GM12878 (cell line): ENCODE measurements around the gene NRXN3. TPM values are rescaled to one million over a fixed set of nuclear protein-coding genes. Genes with fewer than 3 reads are reported as not detected.

ENCODE experiments used
- ATAC-seq: fragments of 200-7000 bp; cut with Tn5 transposase; 3 replicates; pipeline ENCODE4 v1.9.1; 2020; ENCODE audit warnings: mild to moderate bottlenecking, moderate library complexity
- BruUV-seq: library from RNA; stranded (reverse); fragments of 400-500 nt; replicated peaks from 2 replicates; lab custom pipeline; 2021; lab: Mats Ljungman, UMichigan
- CTCF ChIA-PET: fragments of 300-600 bp; sonication (Branson Sonifier 250); formaldehyde crosslinking; extraction: SDS; loops from one replicate; lab custom pipeline; 2021; ENCODE audit warnings: inconsistent platforms; lab: Yijun Ruan, JAX
- POLR2A ChIA-PET: fragments of 350-600 bp; formaldehyde crosslinking; extraction: SDS; loops from one replicate; lab custom pipeline; 2021; ENCODE audit warnings: inconsistent platforms; lab: Charles Lee
- RAD21 ChIA-PET: fragments of 300-600 bp; sonication (Branson Sonifier 250); formaldehyde crosslinking; loops from one replicate; lab custom pipeline; 2023; ENCODE audit warnings: antibody characterized with exemption; ENCODE audit not compliant: unreplicated experiment; lab: Charles Lee
- SMC1A ChIA-PET: fragments of 300-600 bp; sonication (Branson Sonifier 250); formaldehyde crosslinking; loops from one replicate; lab custom pipeline; 2023; ENCODE audit not compliant: unreplicated experiment, uncharacterized antibody; lab: Charles Lee
- DNase-seq: peaks from one replicate; pipeline ENCODE4 v3.0.0-alpha.2; 2011; ENCODE audit warnings: low read depth, low spot score
- FAIRE-seq: peaks from 3 replicates; lab custom pipeline; 2011; peaks lifted over from hg19 to GRCh38; lab: Jason Lieb, UNC
- H2AFZ ChIP-seq: 2 replicates; pipeline ENCODE4 v1.6.0; 2011; ENCODE audit warnings: low read depth, low read length, control low read depth; ENCODE audit not compliant: control insufficient read depth
- H3K27ac ChIP-seq: 2 replicates; pipeline ENCODE4 v1.5.1; 2011; ENCODE audit warnings: control low read depth; ENCODE audit not compliant: control insufficient read depth, insufficient read depth
- H3K27me3 ChIP-seq, 2 experiments: replicated peaks in 1 of 2; 2 replicates each; pipeline versions ENCODE4 v1.6.0 to v1.6.1; 2011; ENCODE audit warnings: low read length in 1 of 2; ENCODE audit not compliant: control insufficient read depth in 2 of 2, insufficient read depth in 2 of 2
- H3K36me3 ChIP-seq, 2 experiments: 2 replicates each; pipeline ENCODE4 v1.5.1; 2011; ENCODE audit warnings: low read length in 1 of 2; ENCODE audit not compliant: control insufficient read depth in 2 of 2, insufficient read depth in 2 of 2
- H3K4me1 ChIP-seq: 2 replicates; pipeline ENCODE4 v1.6.1; 2011; ENCODE audit warnings: mild to moderate bottlenecking, low read length, moderate library complexity, mixed read lengths; ENCODE audit not compliant: control insufficient read depth, insufficient read depth
- H3K4me2 ChIP-seq: 2 replicates; pipeline ENCODE4 v1.6.0; 2011; ENCODE audit warnings: control low read depth; ENCODE audit not compliant: control insufficient read depth, insufficient read depth
- H3K4me3 ChIP-seq: fragments of 200-600 bp; sonication (generic); 2 replicates; pipeline ENCODE4 v1.5.1; 2016
- H3K79me2 ChIP-seq: 2 replicates; pipeline ENCODE4 v1.6.0; 2011; ENCODE audit warnings: low read length; ENCODE audit not compliant: control insufficient read depth, insufficient read depth
- H3K9ac ChIP-seq: 2 replicates; pipeline ENCODE4 v1.8.0; 2011; ENCODE audit warnings: low read length, control low read depth, mixed read lengths; ENCODE audit not compliant: control insufficient read depth, insufficient read depth
- H3K9me3 ChIP-seq: replicated peaks from 3 replicates; pipeline ENCODE4 v1.5.1; 2011; ENCODE audit warnings: mild to moderate bottlenecking, low read length; ENCODE audit not compliant: control insufficient read depth, insufficient read depth
- H4K20me1 ChIP-seq: 2 replicates; pipeline ENCODE4 v1.6.0; 2011; ENCODE audit not compliant: control insufficient read depth, insufficient read depth
- ASH2L ChIP-seq: fragments of 300-600, 200-600 bp; sonication (generic); IDR thresholded peaks from 2 replicates; pipeline ENCODE4 v1.6.1; 2017; ENCODE audit warnings: low read depth, mild to moderate bottlenecking, borderline replicate concordance
- ATF7 ChIP-seq: fragments of 450-650 bp; IDR thresholded peaks from 2 replicates; pipeline ENCODE4 v1.6.1; 2016; ENCODE audit warnings: low read depth, mild to moderate bottlenecking
- CBX3 ChIP-seq: fragments of 200-600 bp; sonication (generic); IDR thresholded peaks from 2 replicates; pipeline ENCODE4 v1.6.1; 2016; ENCODE audit warnings: low read depth, borderline replicate concordance
- CBX5 ChIP-seq: sonication (generic); IDR thresholded peaks from 2 replicates; pipeline ENCODE4 v1.6.1; 2016; ENCODE audit warnings: low read depth, moderate library complexity, mild to moderate bottlenecking, inconsistent platforms
- HSF1 ChIP-seq: fragments of 150-350 bp; IDR thresholded peaks from 2 replicates; pipeline ENCODE4 v1.6.1; 2014; ENCODE audit warnings: mild to moderate bottlenecking, low read depth, low read length
- SIX5 ChIP-seq: IDR thresholded peaks from 2 replicates; pipeline ENCODE4 v1.6.1; 2011; ENCODE audit warnings: mild to moderate bottlenecking, low read depth, low read length, moderate library complexity; ENCODE audit not compliant: severe bottlenecking
- SRF ChIP-seq, 2 experiments: IDR thresholded peaks; 2 replicates each; pipeline ENCODE4 v1.6.1; 2011; ENCODE audit warnings: low read depth in 2 of 2, low read length in 2 of 2, mild to moderate bottlenecking in 1 of 2, moderate library complexity in 1 of 2
- TCF12 ChIP-seq: IDR thresholded peaks from 2 replicates; pipeline ENCODE4 v1.6.1; 2011; ENCODE audit warnings: low read depth, mild to moderate bottlenecking, low read length
- ZNF217 ChIP-seq: fragments of 450-650 bp; IDR thresholded peaks from 2 replicates; pipeline ENCODE4 v1.6.1; 2017; ENCODE audit warnings: antibody characterized with exemption, mild to moderate bottlenecking
- ZNF274 ChIP-seq: IDR thresholded peaks from one replicate; pipeline ENCODE4 v1.8.0; 2011; ENCODE audit not compliant: insufficient read length, insufficient read depth
- ZNF592 ChIP-seq: fragments of 450-650 bp; IDR thresholded peaks from 2 replicates; pipeline ENCODE4 v1.6.1; 2017; ENCODE audit warnings: mild to moderate bottlenecking, moderate library complexity
- ZNF687 ChIP-seq: fragments of 450-650 bp; IDR thresholded peaks from 2 replicates; pipeline ENCODE4 v1.6.1; 2017; ENCODE audit warnings: mild to moderate bottlenecking, moderate library complexity
- WGBS: methylation state at CpG from one replicate; pipeline ENCODE4 v1.1.6; 2016; ENCODE audit warnings: low lambda C conversion rate; ENCODE audit not compliant: insufficient replicate concordance, insufficient coverage; ENCODE audit errors: missing lambda C conversion rate; 5-methylcytosine and 5-hydroxymethylcytosine counted together
- in situ Hi-C: fragments of 300-500 bp; cut with MboI; formaldehyde crosslinking; loops from 9 replicates; pipeline ENCODE4 v1.14.3; 2018; ENCODE audit warnings: mixed read lengths
- intact Hi-C: fragments of 100-400 bp; cut with micrococcal nuclease; formaldehyde crosslinking; loops from one replicate; pipeline ENCODE4 v1.14.2; 2022; ENCODE audit not compliant: unreplicated experiment
- polyA plus RNA-seq, 11 experiments: library from polyadenylated mRNA; depleted of rRNA in 4 of 11; unstranded in 6 of 11; stranded (reverse) in 5 of 11; fragments of >200 nt; fragmentation: Nextera tagmentation in 4 of 11; fragmentation: Illumina TruSeq in 1 of 11; extraction: Ambion mirVana in 4 of 11; extraction: Trizol in 1 of 11; gene quantifications; 1 replicate in 1 of 11; 2 replicates in 10 of 11; pipeline versions ENCODE4 v1.2.1 to v1.2.3, GENCODE V29; 2011 to 2016; ENCODE audit warnings: inconsistent platforms in 2 of 11, missing spikeins in 2 of 11, low read depth in 1 of 11
- total RNA-seq, 4 experiments: library from RNA; depleted of rRNA in 3 of 4; stranded (reverse); fragments of >200 nt in 3 of 4; fragmentation: Illumina TruSeq in 1 of 4; extraction: Trizol in 1 of 4; gene quantifications; 2 replicates each; pipeline versions ENCODE4 v1.2.1 to v1.2.3, GENCODE V29; 2013 to 2021

NRXN3 gene
- total and polyA plus RNA-seq, 10 of the 15 experiments (the other 5 are each of a cell fraction or from before 2014, with no cell fraction given), result 0.52 to 3.3 (median 1.4) TPM

- FAIRE-seq, result no peak
These were observed 137.5 kb downstream of the NRXN3 start for GRCh38 chr14:78307671-78308070.

More at GRCh38 chr14:78307671-78308070, 137.5 kb downstream of the NRXN3 start:
- 0 out of 4 replicates have a peak, but pooled peaks cover 0 to 2% of the 10 kb centered on the region in 2 experiments for H3K27me3 ChIP-seq
- no peaks in the 10 kb centered on the region for H3K9me3 ChIP-seq
- no peak overlapping the region for H3K4me3 ChIP-seq
- H3K79me2 ChIP-seq, result no peaks in the 10 kb centered on the region
- TF ChIP-seq CBX5 (no peak), SIX5 (no peak), ATF7 (no peak), ZNF592 (no peak), SRF (IDR thresholded peaks at IDR 0.05; ENCODE audit: low read depth in 2 of 2, low read length in 2 of 2) (no peak), HSF1 (no peak), ASH2L (no peak), ZNF687 (no peak), TCF12 (no peak), ZNF217 (no peak), CBX3 (no peak), ZNF274 (no peak)
- RAD21 ChIA-PET, result no interaction called here
- CTCF ChIA-PET, result interaction anchor here (0.6 to 0.7 kb wide), 2 partner anchors 522 to 795 kb away, joined by 3 to 4 read pairs; no protein-coding TSS in a partner anchor
- no peaks in the 10 kb centered on the region for H3K36me3 ChIP-seq
- no TSS peak for BruUV-seq
- H3K9ac ChIP-seq, result no peak overlapping the region
- H3K4me1 ChIP-seq, result no peaks in the 10 kb centered on the region
- DNase-seq, result no peak
- intact Hi-C loops (no loop called here), in situ Hi-C loops (no loop called here)
- POLR2A ChIA-PET, result interaction anchor here (0.7 kb wide), 1 partner anchor 15 kb away, joined by 4 read pairs; no protein-coding TSS in a partner anchor
- no peak overlapping the region for H2AFZ ChIP-seq
- no peak for ATAC-seq
- no peak overlapping the region for H3K4me2 ChIP-seq
- no peaks in the 10 kb centered on the region for H4K20me1 ChIP-seq
- SMC1A ChIA-PET, result no interaction called here
- no peak overlapping the region for H3K27ac ChIP-seq
- WGBS, result 8% methylated on average over 2 of the region's 2 CpGs
